HepG2 (cell line): ENCODE data around the gene LEMD2. TPM values are rescaled to one million over a fixed set of nuclear protein-coding genes. Genes with fewer than 3 reads are reported as not detected.

Source experiments
- ATAC-seq: fragments of 200-7000 bp; cut with Tn5 transposase; 3 replicates; pipeline ENCODE4 v1.9.1; 2020; ENCODE audit warnings: mild to moderate bottlenecking, moderate library complexity
- BruUV-seq: library from RNA; stranded (reverse); fragments of 400-500 nt; replicated peaks from 2 replicates; lab custom pipeline; 2021; lab: Mats Ljungman, UMichigan
- CTCF ChIA-PET: fragments of 300-600 bp; formaldehyde crosslinking; extraction: SDS; loops from one replicate; lab custom pipeline; 2021; ENCODE audit warnings: low total read pairs, inconsistent platforms, low intra/inter-chr PET ratio; lab: Yijun Ruan, JAX
- POLR2A ChIA-PET: fragments of 350-600 bp; sonication (Branson Sonifier 250); formaldehyde crosslinking; loops from one replicate; lab custom pipeline; 2020; ENCODE audit warnings: antibody characterized with exemption, inconsistent platforms; lab: Yijun Ruan, JAX
- DNase-seq: peaks from one replicate; pipeline ENCODE4 v3.0.0-alpha.2; 2015; ENCODE audit warnings: low spot score
- FAIRE-seq: peaks from 3 replicates; lab custom pipeline; 2011; peaks lifted over from hg19 to GRCh38; lab: Jason Lieb, UNC
- H2AFZ ChIP-seq: one replicate; pipeline ENCODE4 v1.6.1; 2011; ENCODE audit warnings: low read length, inconsistent platforms
- H3K27ac ChIP-seq: fragments of 300-600 bp; 3 replicates; pipeline ENCODE4 v1.8.0; 2011; ENCODE audit warnings: mixed run types, mild to moderate bottlenecking, mixed read lengths, low read length, inconsistent platforms; ENCODE audit not compliant: insufficient read depth; ENCODE audit errors: extremely low read length
- H3K27me3 ChIP-seq, 2 experiments: fragments of 200-600 bp in 1 of 2; 2 replicates in 1 of 2; 3 replicates in 1 of 2; pipeline versions ENCODE4 v1.6.0 to v1.8.0; 2011; ENCODE audit warnings: low read length in 2 of 2, mild to moderate bottlenecking in 2 of 2, moderate library complexity in 2 of 2, inconsistent platforms in 1 of 2; ENCODE audit not compliant: insufficient read depth in 2 of 2, control insufficient read depth in 1 of 2
- H3K36me3 ChIP-seq, 2 experiments: fragments of 200-600 bp in 1 of 2; replicated peaks in 1 of 2; 2 replicates in 1 of 2; 3 replicates in 1 of 2; pipeline versions ENCODE4 v1.5.1 to v1.8.0; 2011; ENCODE audit warnings: low read length in 2 of 2, inconsistent platforms in 1 of 2; ENCODE audit not compliant: insufficient read depth in 2 of 2, control insufficient read depth in 1 of 2
- H3K4me1 ChIP-seq: 2 replicates; pipeline ENCODE4 v1.5.1; 2012; ENCODE audit warnings: low read length, inconsistent platforms; ENCODE audit not compliant: insufficient read depth
- H3K4me2 ChIP-seq: 2 replicates; pipeline ENCODE4 v1.6.0; 2011; ENCODE audit warnings: low read depth, low read length, inconsistent platforms
- H3K4me3 ChIP-seq, 3 experiments: fragments of 200-600 bp in 1 of 3; sonication (generic), shearing (Covaris generic) in 1 of 3; replicated peaks in 1 of 3; 2 replicates each; pipeline ENCODE4 v1.5.1; 2011 to 2016; ENCODE audit warnings: low read length in 3 of 3, inconsistent platforms in 2 of 3, low read depth in 2 of 3, mild to moderate bottlenecking in 2 of 3, control low read depth in 1 of 3, mixed read lengths in 1 of 3; ENCODE audit not compliant: insufficient read depth in 1 of 3
- H3K79me2 ChIP-seq: one replicate; pipeline ENCODE4 v1.6.1; 2011; ENCODE audit warnings: low read length, inconsistent platforms; ENCODE audit not compliant: insufficient read depth
- H3K9ac ChIP-seq: 2 replicates; pipeline ENCODE4 v1.6.0; 2011; ENCODE audit warnings: mild to moderate bottlenecking, low read depth, low read length, inconsistent platforms; ENCODE audit not compliant: insufficient read depth
- H3K9me3 ChIP-seq: 2 replicates; pipeline ENCODE4 v1.5.1; 2012; ENCODE audit warnings: mild to moderate bottlenecking, low read length
- H4K20me1 ChIP-seq: 2 replicates; pipeline ENCODE4 v1.6.0; 2011; ENCODE audit warnings: inconsistent platforms, mild to moderate bottlenecking, low read length, moderate library complexity; ENCODE audit not compliant: insufficient read depth
- CCAR2 ChIP-seq: fragments of 200-400 bp; formaldehyde crosslinking; optimal IDR thresholded peaks from 2 replicates; pipeline ENCODE3; 2018; ENCODE audit warnings: low read depth, mild to moderate bottlenecking, low read length, moderate library complexity
- HMG20A ChIP-seq: IDR thresholded peaks from 2 replicates; pipeline ENCODE4 v1.6.1; 2016; ENCODE audit warnings: borderline replicate concordance
- KMT2A ChIP-seq: sonication (generic); formaldehyde crosslinking; IDR thresholded peaks from 2 replicates; pipeline ENCODE4 v1.4.0; 2020; ENCODE audit warnings: missing genetic modification reagents
- SNAI1 ChIP-seq: sonication (generic); formaldehyde crosslinking; IDR thresholded peaks from 2 replicates; pipeline ENCODE4 v1.5.0; 2020; ENCODE audit warnings: mild to moderate bottlenecking, missing genetic modification reagents, borderline replicate concordance
- TGIF2 ChIP-seq: IDR thresholded peaks from 2 replicates; pipeline ENCODE4 v1.6.1; 2016; ENCODE audit warnings: control low read depth, missing compliant biosample characterization
- ZBTB42 ChIP-seq: sonication (generic); formaldehyde crosslinking; IDR thresholded peaks from 2 replicates; pipeline ENCODE4 v1.5.0; 2020; ENCODE audit warnings: mild to moderate bottlenecking, missing genetic modification reagents
- ZNF24 ChIP-seq: fragments of 450-650 bp; IDR thresholded peaks from 2 replicates; pipeline ENCODE4 v1.6.1; 2017; ENCODE audit warnings: antibody characterized with exemption, mild to moderate bottlenecking
- ZNF280D ChIP-seq: sonication (generic); formaldehyde crosslinking; IDR thresholded peaks from 2 replicates; pipeline ENCODE4 v1.5.1; 2020; ENCODE audit warnings: mild to moderate bottlenecking, missing genetic modification reagents
- ZNF292 ChIP-seq: sonication (generic); formaldehyde crosslinking; IDR thresholded peaks from 2 replicates; pipeline ENCODE4 v1.8.1; 2022; ENCODE audit warnings: mild to moderate bottlenecking, low read depth, missing genetic modification reagents, borderline replicate concordance
- ZNF572 ChIP-seq: sonication (generic); formaldehyde crosslinking; IDR thresholded peaks from 2 replicates; pipeline ENCODE4 v1.5.1; 2020; ENCODE audit warnings: mild to moderate bottlenecking, missing genetic modification reagents
- ZNF878 ChIP-seq: sonication (generic); formaldehyde crosslinking; IDR thresholded peaks from 2 replicates; pipeline ENCODE4 v1.8.1; 2023; ENCODE audit warnings: mild to moderate bottlenecking, missing genetic modification reagents, moderate library complexity
- WGBS: methylation state at CpG from one replicate; pipeline ENCODE4 v1.1.6; 2017; ENCODE audit warnings: low lambda C conversion rate; 5-methylcytosine and 5-hydroxymethylcytosine counted together
- in situ Hi-C: cut with HindIII; loops from 2 replicates; pipeline ENCODE4 v1.10.0; 2017; ENCODE audit warnings: low pct_unique_long_range_greater_than_20kb; ENCODE audit not compliant: extremely low pct_ligation_motif_present
- intact Hi-C: fragments of 100-400 bp; cut with micrococcal nuclease; formaldehyde crosslinking; loops from one replicate; pipeline ENCODE4 v1.10.0; 2022; ENCODE audit not compliant: unreplicated experiment
- polyA plus RNA-seq, 8 experiments: library from polyadenylated mRNA; depleted of rRNA in 3 of 8; stranded (reverse) in 7 of 8; unstranded in 1 of 8; fragments of >200 nt; fragmentation: Illumina TruSeq in 4 of 8; extraction: Trizol in 4 of 8; gene quantifications; 2 replicates each; pipeline versions ENCODE4 v1.2.1 to v1.2.3, GENCODE V29; 2011 to 2016; ENCODE audit warnings: low read depth in 4 of 8, missing spikeins in 1 of 8, mixed read lengths in 1 of 8; ENCODE audit not compliant: insufficient read depth in 1 of 8
- total RNA-seq, 5 experiments: library from RNA; depleted of rRNA; stranded (reverse); fragments of >200 nt; fragmentation: Illumina TruSeq; extraction: Trizol; gene quantifications; 2 replicates each; pipeline ENCODE4 v1.2.3, GENCODE V29; 2016; ENCODE audit warnings: low read depth in 1 of 5
- TF ChIP-seq, protein P1 (sequence below): sonication (generic); formaldehyde crosslinking; IDR thresholded peaks from 2 replicates; pipeline ENCODE4 v1.5.1; 2020; ENCODE audit warnings: missing genetic modification reagents, mild to moderate bottlenecking, borderline replicate concordance

Gene LEMD2
- total and polyA plus RNA-seq, 2 of the 13 experiments (the other 11 are each of a cell fraction or from before 2014, with no cell fraction given): 45.2 to 62.9 TPM

DNA sequence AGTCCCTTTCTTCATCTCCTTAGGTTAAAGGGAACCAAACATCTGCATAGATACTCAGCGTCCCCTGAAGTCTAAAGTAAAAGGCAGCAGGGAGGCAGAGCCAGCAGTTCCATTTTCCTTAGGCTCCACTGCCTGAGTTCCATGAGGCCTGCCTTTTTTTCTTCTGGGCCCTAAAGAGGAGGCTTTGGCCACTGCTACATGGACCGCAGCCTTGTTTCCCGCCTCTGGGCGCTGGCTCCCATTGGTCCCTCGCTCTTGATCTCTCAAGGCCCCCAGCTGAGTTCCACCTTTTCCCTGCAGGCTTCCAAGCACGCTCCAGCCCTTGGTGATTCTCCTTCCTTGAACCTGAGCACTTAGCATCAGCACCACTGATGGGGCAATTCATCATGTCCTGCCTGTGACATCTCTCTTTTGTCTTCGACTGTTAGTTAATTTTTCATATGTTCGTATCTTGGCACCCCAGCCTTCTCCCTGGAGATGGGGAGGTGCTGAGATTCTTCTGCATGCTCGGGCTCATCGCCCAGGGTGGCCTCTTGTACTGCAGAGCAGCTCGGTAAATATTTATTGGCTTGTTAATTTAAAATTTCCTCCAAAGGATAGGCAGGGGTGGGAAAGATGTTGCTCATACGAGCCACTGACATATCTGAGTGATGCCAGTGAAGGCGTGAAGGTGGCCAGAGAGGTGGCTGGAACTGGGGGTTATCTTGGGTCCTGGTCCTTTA is 11.5 kb upstream of the LEMD2 start (continued):
- no peak for TF ChIP-seq ZNF280D (CRISPR knock-in tag)
- TF ChIP-seq, all 625 proteins: peak for 0

GRCh38 chr6:33799454-33800113 is 10.7 kb upstream of the LEMD2 start:
- H3K9me3 ChIP-seq: no peaks in the 10 kb centered on the region
- H3K27me3 ChIP-seq: peaks cover 5 to 69% of the 10 kb centered on the region in 2 experiments; a peak in 3 of 5 replicates
- ATAC-seq (no peak), DNase-seq (no peak), FAIRE-seq (no peak)
- CTCF ChIA-PET: no interaction called here
- H3K79me2 ChIP-seq: no peaks in the 10 kb centered on the region
- in situ Hi-C loops: no loop called here
- no peak overlapping the region for H3K9ac ChIP-seq
- peaks cover 11% of the 10 kb centered on the region for H3K4me1 ChIP-seq
- WGBS: under 1% methylated on average over 4 of the region's 4 CpGs
- no peaks in the 10 kb centered on the region for H4K20me1 ChIP-seq
- no peak overlapping the region for H3K27ac ChIP-seq
- H3K4me2 ChIP-seq: no peak overlapping the region
- no peak overlapping the region for H3K4me3 ChIP-seq
- no peak overlapping the region for H2AFZ ChIP-seq
- intact Hi-C loops: no loop called here
- no TSS peak for BruUV-seq
- POLR2A ChIA-PET: no interaction called here
- no peaks in the 10 kb centered on the region for H3K36me3 ChIP-seq
- TF ChIP-seq ZNF878 (CRISPR knock-in tag) (no peak), KMT2A (CRISPR knock-in tag) (no peak), TGIF2 (CRISPR knock-in tag) (no peak), ZNF292 (CRISPR knock-in tag) (no peak), ZNF24 (no peak), HMG20A (CRISPR knock-in tag) (no peak), ZNF572 (no peak), SNAI1 (CRISPR knock-in tag) (no peak), ZBTB42 (no peak), CCAR2 (no peak)
- TF ChIP-seq, protein P1, sequence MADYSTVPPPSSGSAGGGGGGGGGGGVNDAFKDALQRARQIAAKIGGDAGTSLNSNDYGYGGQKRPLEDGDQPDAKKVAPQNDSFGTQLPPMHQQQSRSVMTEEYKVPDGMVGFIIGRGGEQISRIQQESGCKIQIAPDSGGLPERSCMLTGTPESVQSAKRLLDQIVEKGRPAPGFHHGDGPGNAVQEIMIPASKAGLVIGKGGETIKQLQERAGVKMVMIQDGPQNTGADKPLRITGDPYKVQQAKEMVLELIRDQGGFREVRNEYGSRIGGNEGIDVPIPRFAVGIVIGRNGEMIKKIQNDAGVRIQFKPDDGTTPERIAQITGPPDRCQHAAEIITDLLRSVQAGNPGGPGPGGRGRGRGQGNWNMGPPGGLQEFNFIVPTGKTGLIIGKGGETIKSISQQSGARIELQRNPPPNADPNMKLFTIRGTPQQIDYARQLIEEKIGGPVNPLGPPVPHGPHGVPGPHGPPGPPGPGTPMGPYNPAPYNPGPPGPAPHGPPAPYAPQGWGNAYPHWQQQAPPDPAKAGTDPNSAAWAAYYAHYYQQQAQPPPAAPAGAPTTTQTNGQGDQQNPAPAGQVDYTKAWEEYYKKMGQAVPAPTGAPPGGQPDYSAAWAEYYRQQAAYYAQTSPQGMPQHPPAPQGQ (CRISPR knock-in tag): no peak
